GM12892 (cell line): ENCODE measurements around the gene ADAMTSL1.

Source experiments
- DNase-seq: peaks from one replicate; pipeline ENCODE4 v3.0.0; 2011; ENCODE audit not compliant: insufficient read length
- FAIRE-seq: peaks from 2 replicates; lab custom pipeline; 2011; peaks lifted over from hg19 to GRCh38; lab: Jason Lieb, UNC
- POLR2A ChIP-seq: IDR thresholded peaks from 2 replicates; pipeline ENCODE4 v1.6.1; 2011; ENCODE audit warnings: low read depth, low read length, control low read depth
- POLR2AphosphoS5 ChIP-seq: IDR thresholded peaks from 2 replicates; pipeline ENCODE4 v1.6.1; 2011; ENCODE audit warnings: low read depth, low read length, control low read depth
- TAF1 ChIP-seq: IDR thresholded peaks from 2 replicates; pipeline ENCODE4 v1.6.1; 2011; ENCODE audit warnings: low read depth, mild to moderate bottlenecking, control low read depth, low read length, borderline replicate concordance

Gene ADAMTSL1

GRCh38 chr9:18786196-18786595 is 312.2 kb downstream of the ADAMTSL1 start:
- DNase-seq (no peak), FAIRE-seq (no peak)
- TF ChIP-seq POLR2A (no peak), POLR2AphosphoS5 (no peak), TAF1 (no peak)

- no peak for TF ChIP-seq TAF1
- no peak for TF ChIP-seq POLR2AphosphoS5
- no peak for TF ChIP-seq POLR2A
- FAIRE-seq, result no peak
- no peak for DNase-seq
Observed at GRCh38 chr9:18786911-18787650, 313.1 kb downstream of the ADAMTSL1 start.

- DNase-seq, result no peak
- no peak for FAIRE-seq
- TF ChIP-seq POLR2AphosphoS5 (no peak), POLR2A (no peak), TAF1 (no peak)
Observed at GRCh38 chr9:18788256-18788655, 314.3 kb downstream of the ADAMTSL1 start.

- TF ChIP-seq POLR2A (no peak), TAF1 (no peak), POLR2AphosphoS5 (no peak)
- no peak for DNase-seq
- FAIRE-seq, result peak; percentile 60
Observed at GRCh38 chr9:18791074-18791473, 317.1 kb downstream of the ADAMTSL1 start.

- DNase-seq (no peak), FAIRE-seq (no peak)
- TF ChIP-seq TAF1 (no peak), POLR2A (no peak), POLR2AphosphoS5 (no peak)
Observed at GRCh38 chr9:18793122-18793521, 319.2 kb downstream of the ADAMTSL1 start.

GRCh38 chr9:18795947-18796671 is 322.2 kb downstream of the ADAMTSL1 start:
- DNase-seq (no peak), FAIRE-seq (no peak)
- no peak for TF ChIP-seq POLR2A
- no peak for TF ChIP-seq POLR2AphosphoS5
- no peak for TF ChIP-seq TAF1

GRCh38 chr9:18796696-18797270 is 322.8 kb downstream of the ADAMTSL1 start:
- no peak for FAIRE-seq
- TF ChIP-seq POLR2A (no peak), POLR2AphosphoS5 (no peak), TAF1 (no peak)
- no peak for DNase-seq

GRCh38 chr9:18798106-18798505 is 324.2 kb downstream of the ADAMTSL1 start:
- TF ChIP-seq POLR2AphosphoS5 (no peak), TAF1 (no peak), POLR2A (no peak)
- DNase-seq, result no peak
- FAIRE-seq, result no peak

- TF ChIP-seq POLR2A (no peak), POLR2AphosphoS5 (no peak), TAF1 (no peak)
- no peak for DNase-seq
- no peak for FAIRE-seq
Observed at GRCh38 chr9:18798508-18799290, 324.7 kb downstream of the ADAMTSL1 start.

GRCh38 chr9:18799428-18799827 is 325.5 kb downstream of the ADAMTSL1 start:
- DNase-seq, result no peak
- TF ChIP-seq POLR2A (no peak), TAF1 (no peak)
- FAIRE-seq, result no peak

- FAIRE-seq (no peak), DNase-seq (no peak)
- TF ChIP-seq POLR2AphosphoS5 (no peak), POLR2A (no peak), TAF1 (no peak)
Observed at GRCh38 chr9:18800579-18800978, 326.6 kb downstream of the ADAMTSL1 start.

GRCh38 chr9:18805386-18805785 is 331.4 kb downstream of the ADAMTSL1 start:
- TF ChIP-seq POLR2AphosphoS5 (no peak), POLR2A (no peak), TAF1 (no peak)
- FAIRE-seq (no peak), DNase-seq (no peak)
